Tongue (tissue), 3 donors: ENCODE results near the gene MEP1B. TPM values are rescaled to one million over a fixed set of nuclear protein-coding genes. Genes with fewer than 3 reads are reported as not detected.
A peak's percentile ranks its signal among the peaks of the same experiment; 100 is the strongest.

ENCODE experiments used
- DNase-seq: peaks from one replicate; pipeline ENCODE4 v3.0.0-alpha.2; 2015
- small RNA-seq: library from RNA; depleted of rRNA; stranded (forward); fragments of <200 nt; gene quantifications from one replicate; pipeline ENCODE3, GENCODE V24; 2014; ENCODE audit warnings: low replicate concordance
- total RNA-seq: library from RNA; depleted of rRNA; stranded (reverse); fragments of >200 nt; gene quantifications from one replicate; pipeline ENCODE4 v1.2.3, GENCODE V29; 2014

MEP1B gene
- total RNA-seq, 1 donor from 2014 or later: 0.10 TPM

DNA sequence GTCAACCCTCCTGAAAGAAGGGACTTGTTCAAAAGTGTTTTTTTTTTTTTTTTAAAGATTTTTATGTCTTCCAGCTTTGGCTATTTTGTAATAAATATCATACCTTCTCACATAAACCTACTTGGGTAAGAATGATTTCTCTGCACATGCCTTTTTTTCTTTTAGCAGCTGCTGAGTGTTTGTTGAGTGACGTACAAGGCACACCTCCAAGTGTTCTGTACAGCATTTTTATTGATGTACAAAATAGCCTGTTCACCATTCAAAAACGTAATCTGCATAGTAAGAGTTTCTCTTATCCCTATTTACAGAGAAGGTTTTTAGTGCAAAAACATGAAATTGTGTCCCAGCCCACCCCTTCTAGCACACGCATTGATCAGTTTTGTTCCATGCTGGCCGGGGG, 77.6 kb downstream of the MEP1B start:
- peak; percentile 18 for DNase-seq

Small RNA genes within 50 kb of the gene (small RNA-seq; reads per million reads assigned to genes)
- not detected for gene RF00019
- 0.11 reads per million for gene RNA5SP453

Other genes starting within 250 kb of the MEP1B start
- gene TRAPPC8, start 246.9 kb upstream of the MEP1B start, total RNA-seq: 57.1 TPM
- gene RNF125, start 171.2 kb upstream of the MEP1B start, total RNA-seq: 8.0 TPM
- 19.8 TPM for gene RNF138, start 98.2 kb upstream of the MEP1B start, total RNA-seq